ENCODE data around the gene KRTAP10-6.
"Not testable (repeated sequence)": the region's sequence is repeated elsewhere in the genome, so short reads cannot be mapped to it uniquely, and the experiment has no call there.

DNA sequence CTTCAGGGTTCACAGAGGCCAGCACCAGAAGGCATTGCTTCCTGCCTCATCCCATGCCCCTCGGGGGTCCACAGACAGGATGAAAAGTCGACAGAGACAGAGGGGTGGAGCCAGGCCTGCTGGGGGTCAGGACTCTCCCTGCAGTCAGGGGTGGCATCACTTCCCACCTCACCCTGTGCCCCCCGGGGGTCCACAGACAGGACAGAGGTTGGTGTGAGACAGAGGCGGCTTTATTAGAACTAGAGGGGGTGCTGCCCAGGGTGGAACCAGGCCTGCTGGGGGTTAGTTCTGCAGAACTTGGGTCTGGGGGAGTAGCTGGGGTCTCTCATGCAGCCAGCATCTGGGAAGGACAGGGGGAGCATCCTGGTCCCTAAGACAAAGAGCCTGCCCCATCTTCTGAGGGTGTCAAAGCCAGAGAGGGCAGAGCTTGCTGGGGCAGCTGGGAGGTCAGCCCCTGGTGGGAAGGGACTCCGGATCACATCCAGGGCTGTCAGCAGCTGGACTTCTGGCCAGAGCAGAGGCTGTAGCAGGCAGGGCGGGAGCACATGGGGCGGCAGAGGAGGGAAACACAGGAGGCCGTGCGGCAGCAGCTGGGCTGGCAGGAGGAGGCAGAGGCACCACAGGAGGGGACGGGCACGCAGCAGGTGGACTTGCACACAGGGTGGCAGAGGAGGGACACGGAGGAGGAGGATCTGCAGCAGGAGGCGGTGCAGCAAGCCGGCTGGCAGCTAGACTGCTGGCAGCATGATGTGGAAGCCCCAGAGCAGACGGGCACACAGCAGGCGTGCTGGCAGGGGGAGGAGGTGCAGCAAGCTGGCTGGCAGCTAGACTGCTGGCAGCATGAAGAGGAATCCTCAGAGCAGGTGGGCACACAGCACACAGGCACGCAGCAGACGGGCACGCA, 1.2 kb downstream of the KRTAP10-6 start:
- TF ChIP-seq, protein P1, sequence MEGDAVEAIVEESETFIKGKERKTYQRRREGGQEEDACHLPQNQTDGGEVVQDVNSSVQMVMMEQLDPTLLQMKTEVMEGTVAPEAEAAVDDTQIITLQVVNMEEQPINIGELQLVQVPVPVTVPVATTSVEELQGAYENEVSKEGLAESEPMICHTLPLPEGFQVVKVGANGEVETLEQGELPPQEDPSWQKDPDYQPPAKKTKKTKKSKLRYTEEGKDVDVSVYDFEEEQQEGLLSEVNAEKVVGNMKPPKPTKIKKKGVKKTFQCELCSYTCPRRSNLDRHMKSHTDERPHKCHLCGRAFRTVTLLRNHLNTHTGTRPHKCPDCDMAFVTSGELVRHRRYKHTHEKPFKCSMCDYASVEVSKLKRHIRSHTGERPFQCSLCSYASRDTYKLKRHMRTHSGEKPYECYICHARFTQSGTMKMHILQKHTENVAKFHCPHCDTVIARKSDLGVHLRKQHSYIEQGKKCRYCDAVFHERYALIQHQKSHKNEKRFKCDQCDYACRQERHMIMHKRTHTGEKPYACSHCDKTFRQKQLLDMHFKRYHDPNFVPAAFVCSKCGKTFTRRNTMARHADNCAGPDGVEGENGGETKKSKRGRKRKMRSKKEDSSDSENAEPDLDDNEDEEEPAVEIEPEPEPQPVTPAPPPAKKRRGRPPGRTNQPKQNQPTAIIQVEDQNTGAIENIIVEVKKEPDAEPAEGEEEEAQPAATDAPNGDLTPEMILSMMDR (IDR thresholded peaks at IDR 0.05), result not testable (repeated sequence)
- not testable (repeated sequence) for TF ChIP-seq POLR2A (IDR thresholded peaks at IDR 0.05)
